Endothelial cell of umbilical vein (primary cell): ENCODE data around the gene PLA2G6. TPM values are rescaled to one million over a fixed set of nuclear protein-coding genes. Genes with fewer than 3 reads are reported as not detected.
A peak's percentile ranks its signal among the peaks of the same experiment; 100 is the strongest.

Experiments used
- BruUV-seq: library from RNA; stranded (reverse); fragments of 400-500 nt; replicated peaks from 2 replicates; lab custom pipeline; 2021; lab: Mats Ljungman, UMichigan
- CTCF ChIA-PET: fragments of 300-600, 350-600 bp; sonication (Branson Sonifier 250); formaldehyde crosslinking; loops from one replicate; lab custom pipeline; 2021; ENCODE audit warnings: antibody characterized with exemption, inconsistent platforms; lab: Charles Lee
- POLR2A ChIA-PET: fragments of 300-600, 350-600 bp; sonication (Branson Sonifier 250); formaldehyde crosslinking; loops from one replicate; lab custom pipeline; 2021; ENCODE audit warnings: antibody characterized with exemption, inconsistent platforms; lab: Charles Lee
- DNase-seq: peaks from one replicate; pipeline ENCODE4 v3.0.0-alpha.2; 2011; ENCODE audit warnings: low read depth, low spot score
- FAIRE-seq: peaks from 2 replicates; lab custom pipeline; 2011; peaks lifted over from hg19 to GRCh38; lab: Jason Lieb, UNC
- H2AFZ ChIP-seq: 2 replicates; pipeline ENCODE4 v1.6.0; 2012; ENCODE audit warnings: low read depth, low read length, control low read depth, inconsistent platforms
- H3K27ac ChIP-seq: 2 replicates; pipeline ENCODE4 v1.5.1; 2011; ENCODE audit warnings: low read depth, mild to moderate bottlenecking, control low read depth, low read length, moderate library complexity; ENCODE audit not compliant: insufficient read depth
- H3K27me3 ChIP-seq, 2 experiments: 2 replicates each; pipeline versions ENCODE4 v1.6.0 to v1.6.1; 2011; ENCODE audit warnings: low read length in 2 of 2, mixed read lengths in 1 of 2; ENCODE audit not compliant: control insufficient read depth in 2 of 2, insufficient read depth in 2 of 2
- H3K36me3 ChIP-seq, 2 experiments: 2 replicates in 1 of 2; 3 replicates in 1 of 2; pipeline ENCODE4 v1.5.1; 2011; ENCODE audit warnings: low read length in 2 of 2, mild to moderate bottlenecking in 1 of 2, moderate library complexity in 1 of 2; ENCODE audit not compliant: control insufficient read depth in 2 of 2, insufficient read depth in 2 of 2; ENCODE audit errors: extremely low read depth in 1 of 2
- H3K4me1 ChIP-seq: 3 replicates; pipeline ENCODE4 v1.5.1; 2011; ENCODE audit warnings: mild to moderate bottlenecking, low read length; ENCODE audit not compliant: control insufficient read depth, insufficient read depth; ENCODE audit errors: extremely low read depth
- H3K4me2 ChIP-seq: 2 replicates; pipeline ENCODE4 v1.6.1; 2011; ENCODE audit warnings: low read length, control low read depth, mixed read lengths; ENCODE audit not compliant: insufficient read depth
- H3K4me3 ChIP-seq, 3 experiments: fragments of 200-600 bp in 1 of 3; sonication (generic), shearing (Covaris generic) in 1 of 3; replicated peaks in 1 of 3; 2 replicates each; pipeline ENCODE4 v1.5.1; 2011 to 2016; ENCODE audit warnings: control low read depth in 3 of 3, low read length in 3 of 3, mild to moderate bottlenecking in 2 of 3, inconsistent platforms in 1 of 3, low read depth in 1 of 3, moderate library complexity in 1 of 3; ENCODE audit not compliant: insufficient read depth in 1 of 3
- H3K79me2 ChIP-seq: 2 replicates; pipeline ENCODE4 v1.6.0; 2012; ENCODE audit warnings: low read length, inconsistent platforms; ENCODE audit not compliant: control insufficient read depth, insufficient read depth
- H3K9ac ChIP-seq: replicated peaks from 2 replicates; pipeline ENCODE3; 2011; ENCODE audit warnings: low read length, control low read depth; ENCODE audit not compliant: insufficient read depth; ENCODE audit errors: extremely low read depth
- H3K9me1 ChIP-seq: replicated peaks from 3 replicates; pipeline ENCODE4 v1.6.0; 2011; ENCODE audit warnings: mild to moderate bottlenecking, low read length; ENCODE audit not compliant: control insufficient read depth, insufficient read depth; ENCODE audit errors: extremely low read depth
- H3K9me3 ChIP-seq: replicated peaks from 2 replicates; pipeline ENCODE4 v1.5.1; 2012; ENCODE audit warnings: low read length, inconsistent platforms; ENCODE audit not compliant: control insufficient read depth, insufficient read depth
- H4K20me1 ChIP-seq: replicated peaks from 2 replicates; pipeline ENCODE3; 2011; ENCODE audit warnings: mild to moderate bottlenecking, low read length; ENCODE audit not compliant: control insufficient read depth, insufficient read depth; ENCODE audit errors: extremely low read depth
- EZH2 ChIP-seq: IDR thresholded peaks from 2 replicates; pipeline ENCODE4 v1.6.1; 2012; ENCODE audit warnings: borderline replicate concordance, low read depth, mild to moderate bottlenecking, moderate library complexity, low read length, inconsistent platforms; ENCODE audit not compliant: severe bottlenecking
- FOS ChIP-seq: IDR thresholded peaks from 2 replicates; pipeline ENCODE4 v1.6.1; 2011; ENCODE audit warnings: mild to moderate bottlenecking, low read length, moderate library complexity, borderline replicate concordance; ENCODE audit not compliant: insufficient read depth
- GATA2 ChIP-seq: IDR thresholded peaks from 2 replicates; pipeline ENCODE4 v1.7.0; 2011; ENCODE audit warnings: low read depth, mild to moderate bottlenecking, moderate library complexity, mixed read lengths, low read length; ENCODE audit not compliant: insufficient read length, insufficient read depth
- MYC ChIP-seq: IDR thresholded peaks from one replicate; pipeline ENCODE4 v1.6.1; 2011; ENCODE audit warnings: mild to moderate bottlenecking, low read depth, low read length
- POLR2AphosphoS5 ChIP-seq: IDR thresholded peaks from 2 replicates; pipeline ENCODE4 v1.6.1; 2012; ENCODE audit warnings: low read depth, mild to moderate bottlenecking, control low read depth, low read length, moderate library complexity; ENCODE audit not compliant: insufficient read depth
- dilution Hi-C: fragments of 300-500 bp; cut with MboI; formaldehyde crosslinking; loops from one replicate; pipeline ENCODE4 v1.15.0; 2019; ENCODE audit warnings: low sequenced_read_pairs; ENCODE audit not compliant: extremely low pct_ligation_motif_present
- intact Hi-C: fragments of 100-400 bp; cut with micrococcal nuclease; formaldehyde crosslinking; loops from one replicate; pipeline ENCODE4 v1.10.0; 2022
- polyA plus RNA-seq, 4 experiments: library from polyadenylated mRNA; depleted of rRNA in 3 of 4; stranded (reverse) in 3 of 4; unstranded in 1 of 4; fragments of >200 nt; gene quantifications; 2 replicates each; pipeline versions ENCODE4 v1.2.1 to v1.2.3, GENCODE V29; 2011 to 2012; ENCODE audit warnings: missing spikeins in 1 of 4
- total RNA-seq: library from RNA; stranded (reverse); gene quantifications from 2 replicates; pipeline ENCODE4 v1.2.3, GENCODE V29; 2021
- TF ChIP-seq, protein P1 (sequence below): IDR thresholded peaks from 2 replicates; pipeline ENCODE4 v1.6.1; 2011; ENCODE audit not compliant: insufficient read depth, insufficient read length

The PLA2G6 gene
- total and polyA plus RNA-seq, 2 donors (not counting 3 experiments of a cell fraction or from before 2014, with no cell fraction given): 6.6 to 10.3 TPM

DNA sequence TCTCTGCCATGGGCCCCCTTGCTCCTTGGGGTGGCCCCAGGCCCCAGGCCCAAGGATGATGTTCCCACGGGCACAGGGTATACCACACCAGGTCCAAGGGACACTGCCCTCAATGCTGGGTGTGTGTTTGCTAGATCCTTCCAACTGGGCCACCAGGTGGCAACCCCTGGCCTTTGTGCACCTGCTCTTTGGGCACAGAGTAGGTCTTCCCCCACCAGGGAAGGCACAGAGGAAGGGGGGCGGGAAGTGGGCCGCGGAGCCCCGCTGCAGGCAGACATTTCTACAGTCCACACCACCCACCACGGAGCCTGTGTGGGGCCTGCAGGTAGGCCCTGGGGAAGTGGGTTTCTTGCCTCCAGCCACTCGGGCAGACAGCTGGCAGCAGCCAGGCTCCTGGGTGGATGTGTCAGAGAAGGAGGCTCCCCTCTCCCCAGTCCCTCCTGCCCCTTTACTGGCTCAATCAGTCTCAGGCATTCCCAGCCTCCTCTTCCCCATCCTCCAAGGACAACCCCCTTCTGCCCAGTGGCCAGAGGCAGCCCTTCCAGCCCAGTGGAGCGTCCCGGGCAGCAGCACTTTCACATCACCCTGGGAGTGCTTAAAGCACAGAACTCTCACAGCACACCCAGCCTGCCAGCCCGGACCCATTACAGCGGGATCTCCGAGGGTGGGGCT lies 41.8 kb upstream of the PLA2G6 start:
- FAIRE-seq: no peak
- dilution Hi-C loops (no loop called here), intact Hi-C loops (no loop called here)
- Histone ChIP-seq H3K4me1 (peaks cover 44% of the 10 kb centered on the region), H3K27ac (peak overlapping the region; percentile 79), H3K79me2 (no peaks in the 10 kb centered on the region), H3K9ac (peak overlapping the region; percentile 48), H3K9me1 (no peaks in the 10 kb centered on the region), H4K20me1 (no peaks in the 10 kb centered on the region), H3K4me2 (no peak overlapping the region), H3K36me3 (peaks cover 4 to 36% of the 10 kb centered on the region in 2 experiments), H2AFZ (no peak overlapping the region), H3K9me3 (no peaks in the 10 kb centered on the region), H3K27me3 (no peaks in the 10 kb centered on the region), H3K4me3 (no peak overlapping the region)
- ChIA-PET CTCF (interaction anchor here (1.1 to 2.0 kb wide), 3 partner anchors 9 to 109 kb away, joined by 3 to 5 read pairs (median 3); no protein-coding TSS in a partner anchor), POLR2A (no interaction called here)
- no TSS peak for BruUV-seq
- DNase-seq: no peak
- TF ChIP-seq, protein P1, sequence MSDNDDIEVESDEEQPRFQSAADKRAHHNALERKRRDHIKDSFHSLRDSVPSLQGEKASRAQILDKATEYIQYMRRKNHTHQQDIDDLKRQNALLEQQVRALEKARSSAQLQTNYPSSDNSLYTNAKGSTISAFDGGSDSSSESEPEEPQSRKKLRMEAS: no peak
- TF ChIP-seq FOS (no peak), GATA2 (no peak)

DNA sequence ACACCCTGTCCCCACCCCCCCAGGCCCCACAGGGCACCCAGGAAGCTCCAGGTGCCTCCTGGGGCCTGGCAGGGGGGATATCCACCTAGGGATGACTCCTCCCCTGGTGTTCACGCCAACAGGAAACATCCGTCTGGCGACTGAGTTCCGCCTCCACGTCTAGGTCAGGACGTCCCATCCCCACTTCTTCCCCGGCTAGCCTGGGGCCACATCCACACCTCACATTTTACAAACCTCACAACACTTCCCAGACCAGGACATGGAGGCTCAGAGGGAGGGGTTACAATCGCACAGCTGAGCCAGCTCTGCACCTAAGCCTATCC lies 41.1 kb upstream of the PLA2G6 start:
- peaks cover 4 to 36% of the 10 kb centered on the region in 2 experiments for H3K36me3 ChIP-seq
- ChIA-PET CTCF (interaction anchor here (1.1 to 2.0 kb wide), 2 partner anchors 9 to 108 kb away, joined by 3 to 5 read pairs; no protein-coding TSS in a partner anchor), POLR2A (no interaction called here)
- H3K9me1 ChIP-seq: no peaks in the 10 kb centered on the region
- DNase-seq (peak; percentile 30), FAIRE-seq (peak; percentile 91)
- TF ChIP-seq POLR2AphosphoS5 (peak; percentile 24), EZH2 (no peak), MYC (no peak)
- BruUV-seq: no TSS peak
- H2AFZ ChIP-seq: no peak overlapping the region
- no peaks in the 10 kb centered on the region for H3K9me3 ChIP-seq
- H3K4me2 ChIP-seq: no peak overlapping the region
- peak overlapping the region; percentile 79 for H3K27ac ChIP-seq
- H3K4me1 ChIP-seq: peaks cover 44% of the 10 kb centered on the region
- H3K79me2 ChIP-seq: no peaks in the 10 kb centered on the region
- no peaks in the 10 kb centered on the region for H4K20me1 ChIP-seq
- intact Hi-C loops (no loop called here), dilution Hi-C loops (no loop called here)
- H3K9ac ChIP-seq: peak overlapping the region; percentile 48
- H3K27me3 ChIP-seq: no peaks in the 10 kb centered on the region
- H3K4me3 ChIP-seq: no peak overlapping the region
